Karpas-422 (cell line): ENCODE data around the gene CHDH. TPM values are rescaled to one million over a fixed set of nuclear protein-coding genes. Genes with fewer than 3 reads are reported as not detected.

Experiments
- DNase-seq: peaks from one replicate; pipeline ENCODE4 v3.0.0-alpha.2; 2015
- H2AFZ ChIP-seq: fragments of 200-600 bp; sonication (generic); 2 replicates; pipeline ENCODE4 v1.6.1; 2014; ENCODE audit warnings: antibody characterized with exemption, low read length, mixed read lengths
- H3K27ac ChIP-seq: fragments of 200-600 bp; sonication (generic); 2 replicates; pipeline ENCODE4 v1.5.1; 2014; ENCODE audit warnings: mild to moderate bottlenecking, low read length, moderate library complexity
- H3K27me3 ChIP-seq: fragments of 200-600 bp; sonication (generic); 2 replicates; pipeline ENCODE4 v1.6.1; 2014; ENCODE audit warnings: low read length, mixed read lengths
- H3K36me3 ChIP-seq: fragments of 200-600 bp; sonication (generic); 2 replicates; pipeline ENCODE4 v1.6.1; 2014; ENCODE audit warnings: low read length, mixed read lengths; ENCODE audit not compliant: insufficient read depth
- H3K4me1 ChIP-seq: fragments of 200-600 bp; sonication (generic); 2 replicates; pipeline ENCODE4 v1.6.1; 2014; ENCODE audit warnings: mild to moderate bottlenecking, low read length, mixed read lengths
- H3K4me2 ChIP-seq: fragments of 200-600 bp; sonication (generic); 2 replicates; pipeline ENCODE4 v1.6.1; 2014; ENCODE audit warnings: low read length, low read depth, mild to moderate bottlenecking; ENCODE audit not compliant: poor library complexity, severe bottlenecking
- H3K4me3 ChIP-seq: fragments of 200-600 bp; sonication (generic); 2 replicates; pipeline ENCODE4 v1.5.1; 2014; ENCODE audit warnings: mild to moderate bottlenecking, antibody characterized with exemption, low read length, mixed read lengths
- H3K79me2 ChIP-seq: fragments of 200-600 bp; sonication (generic); 2 replicates; pipeline ENCODE4 v1.6.1; 2014; ENCODE audit warnings: mild to moderate bottlenecking, low read length, mixed read lengths
- H3K9ac ChIP-seq: fragments of 200-600 bp; sonication (generic); 2 replicates; pipeline ENCODE4 v1.6.0; 2014; ENCODE audit warnings: low read length
- H3K9me2 ChIP-seq: fragments of 200-600 bp; sonication (generic), shearing (Covaris generic); replicated peaks from 2 replicates; pipeline ENCODE4 v1.6.0; 2014; ENCODE audit warnings: mild to moderate bottlenecking, low read length, moderate library complexity; ENCODE audit not compliant: insufficient read depth
- H3K9me3 ChIP-seq: fragments of 300-700, 200-600 bp; sonication (generic); 2 replicates; pipeline ENCODE4 v1.6.1; 2014; ENCODE audit warnings: low read length, mixed read lengths
- H4K20me1 ChIP-seq: fragments of 200-600 bp; sonication (generic); 2 replicates; pipeline ENCODE4 v1.6.1; 2014; ENCODE audit warnings: mild to moderate bottlenecking, antibody characterized with exemption, low read length, low read depth; ENCODE audit not compliant: insufficient read depth
- total RNA-seq: library from RNA; depleted of rRNA; stranded (reverse); fragments of >200 nt; shearing (Covaris generic); gene quantifications from 2 replicates; pipeline ENCODE4 v1.2.3, GENCODE V29; 2014; ENCODE audit warnings: low replicate concordance

CHDH gene
- total RNA-seq, 1 experiment from 2014 or later = not detected

DNA sequence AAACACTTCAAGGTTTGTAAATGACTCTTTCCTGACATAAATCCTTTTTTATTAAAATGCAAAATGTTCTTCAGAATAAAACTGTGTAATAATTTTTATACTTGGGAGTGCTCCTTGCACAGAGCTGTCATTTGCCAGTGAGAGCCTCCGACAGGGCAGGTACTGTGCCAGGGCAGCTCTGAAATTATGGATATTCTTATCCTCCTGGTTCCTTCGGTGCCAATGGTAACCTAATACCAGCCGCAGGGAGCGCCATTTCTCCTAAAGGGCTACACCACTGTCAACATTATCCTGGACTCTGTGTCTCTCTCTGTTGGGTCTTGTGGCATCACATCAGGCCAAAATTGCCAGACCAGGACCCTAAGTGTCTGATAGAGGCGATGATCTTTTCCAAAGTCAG lies 33.0 kb downstream of the CHDH start:
- no peaks in the 10 kb centered on the region for H3K27me3 ChIP-seq
- H3K9me3 ChIP-seq = no peaks in the 10 kb centered on the region
- no peak overlapping the region for H3K4me3 ChIP-seq
- no peaks in the 10 kb centered on the region for H3K4me1 ChIP-seq
- no peak overlapping the region for H3K27ac ChIP-seq
- no peak overlapping the region for H3K9ac ChIP-seq
- H3K36me3 ChIP-seq = no peaks in the 10 kb centered on the region
- no peaks in the 10 kb centered on the region for H3K9me2 ChIP-seq
- H3K79me2 ChIP-seq = no peaks in the 10 kb centered on the region
- DNase-seq = no peak
- no peak overlapping the region for H2AFZ ChIP-seq
- no peaks in the 10 kb centered on the region for H4K20me1 ChIP-seq
- H3K4me2 ChIP-seq = no peak overlapping the region

GRCh38 chr3:53812434-53812833 lies 33.8 kb downstream of the CHDH start:
- no peaks in the 10 kb centered on the region for H4K20me1 ChIP-seq
- H3K4me1 ChIP-seq = no peaks in the 10 kb centered on the region
- H3K4me3 ChIP-seq = no peak overlapping the region
- no peak overlapping the region for H3K27ac ChIP-seq
- H3K27me3 ChIP-seq = no peaks in the 10 kb centered on the region
- no peaks in the 10 kb centered on the region for H3K9me2 ChIP-seq
- no peak for DNase-seq
- no peak overlapping the region for H3K4me2 ChIP-seq
- H3K9ac ChIP-seq = no peak overlapping the region
- H3K79me2 ChIP-seq = no peaks in the 10 kb centered on the region
- no peak overlapping the region for H2AFZ ChIP-seq
- H3K36me3 ChIP-seq = no peaks in the 10 kb centered on the region
- no peaks in the 10 kb centered on the region for H3K9me3 ChIP-seq

DNA sequence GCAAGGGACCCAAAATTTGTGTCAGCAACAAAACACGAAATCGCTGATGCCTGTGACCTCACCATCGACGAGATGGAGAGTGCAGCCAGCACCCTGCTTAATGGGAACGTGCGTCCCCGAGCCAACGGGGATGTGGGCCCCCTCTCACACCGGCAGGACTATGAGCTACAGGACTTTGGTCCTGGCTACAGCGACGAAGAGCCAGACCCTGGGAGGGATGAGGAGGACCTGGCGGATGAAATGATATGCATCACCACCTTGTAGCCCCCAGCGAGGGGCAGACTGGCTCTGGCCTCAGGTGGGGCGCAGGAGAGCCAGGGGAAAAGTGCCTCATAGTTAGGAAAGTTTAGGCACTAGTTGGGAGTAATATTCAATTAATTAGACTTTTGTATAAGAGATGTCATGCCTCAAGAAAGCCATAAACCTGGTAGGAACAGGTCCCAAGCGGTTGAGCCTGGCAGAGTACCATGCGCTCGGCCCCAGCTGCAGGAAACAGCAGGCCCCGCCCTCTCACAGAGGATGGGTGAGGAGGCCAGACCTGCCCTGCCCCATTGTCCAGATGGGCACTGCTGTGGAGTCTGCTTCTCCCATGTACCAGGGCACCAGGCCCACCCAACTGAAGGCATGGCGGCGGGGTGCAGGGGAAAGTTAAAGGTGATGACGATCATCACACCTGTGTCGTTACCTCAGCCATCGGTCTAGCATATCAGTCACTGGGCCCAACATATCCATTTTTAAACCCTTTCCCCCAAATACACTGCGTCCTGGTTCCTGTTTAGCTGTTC lies 34.9 kb downstream of the CHDH start:
- Histone ChIP-seq H3K36me3 (no peaks in the 10 kb centered on the region), H3K4me1 (no peaks in the 10 kb centered on the region), H3K4me3 (no peak overlapping the region), H3K9ac (no peak overlapping the region), H4K20me1 (no peaks in the 10 kb centered on the region), H3K9me2 (no peaks in the 10 kb centered on the region), H3K4me2 (no peak overlapping the region), H3K27ac (no peak overlapping the region), H2AFZ (no peak overlapping the region), H3K27me3 (no peaks in the 10 kb centered on the region), H3K79me2 (no peaks in the 10 kb centered on the region), H3K9me3 (no peaks in the 10 kb centered on the region)
- DNase-seq = no peak

DNA sequence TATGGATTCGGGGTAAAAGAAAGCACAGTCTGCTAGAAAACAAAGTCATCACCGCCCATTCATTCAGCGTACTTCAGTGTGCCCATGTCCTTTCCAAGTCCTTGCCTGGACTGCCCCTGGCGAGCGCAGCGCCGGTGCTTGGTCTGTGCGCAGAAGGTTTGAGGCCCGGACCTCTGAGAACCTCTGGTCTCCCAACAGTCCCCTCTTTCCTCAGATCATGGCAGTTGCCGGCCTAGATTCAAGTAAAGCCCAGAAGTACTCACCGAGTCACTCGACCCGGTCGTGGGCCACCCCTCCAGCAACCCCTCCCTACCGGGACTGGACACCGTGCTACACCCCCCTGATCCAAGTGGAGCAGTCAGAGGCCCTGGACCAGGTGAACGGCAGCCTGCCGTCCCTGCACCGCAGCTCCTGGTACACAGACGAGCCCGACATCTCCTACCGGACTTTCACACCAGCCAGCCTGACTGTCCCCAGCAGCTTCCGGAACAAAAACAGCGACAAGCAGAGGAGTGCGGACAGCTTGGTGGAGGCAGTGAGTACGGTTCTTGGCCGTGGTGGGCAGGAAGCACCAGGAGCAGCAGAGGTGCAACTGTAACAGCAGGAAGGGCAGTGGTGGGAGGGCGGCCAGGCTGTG lies 36.3 kb downstream of the CHDH start:
- Histone ChIP-seq H3K4me2 (no peak overlapping the region), H3K4me3 (no peak overlapping the region), H3K79me2 (no peaks in the 10 kb centered on the region), H4K20me1 (no peaks in the 10 kb centered on the region), H3K4me1 (peaks cover 5% of the 10 kb centered on the region; the same call in 1 of the 2 replicates), H3K9ac (no peak overlapping the region), H3K27me3 (no peaks in the 10 kb centered on the region), H3K9me2 (no peaks in the 10 kb centered on the region), H3K36me3 (no peaks in the 10 kb centered on the region), H3K9me3 (no peaks in the 10 kb centered on the region), H2AFZ (no peak overlapping the region), H3K27ac (no peak overlapping the region)
- DNase-seq = no peak

GRCh38 chr3:53809267-53809666 lies 37.0 kb downstream of the CHDH start:
- Histone ChIP-seq H3K27me3 (no peaks in the 10 kb centered on the region), H3K36me3 (no peaks in the 10 kb centered on the region), H2AFZ (no peak overlapping the region), H3K27ac (no peak overlapping the region), H3K4me3 (no peak overlapping the region), H3K4me2 (no peak overlapping the region), H3K9me2 (no peaks in the 10 kb centered on the region), H3K79me2 (no peaks in the 10 kb centered on the region), H3K4me1 (peaks cover 5% of the 10 kb centered on the region; the same call in 1 of the 2 replicates), H3K9ac (no peak overlapping the region), H4K20me1 (no peaks in the 10 kb centered on the region), H3K9me3 (no peaks in the 10 kb centered on the region)
- DNase-seq = no peak

DNA sequence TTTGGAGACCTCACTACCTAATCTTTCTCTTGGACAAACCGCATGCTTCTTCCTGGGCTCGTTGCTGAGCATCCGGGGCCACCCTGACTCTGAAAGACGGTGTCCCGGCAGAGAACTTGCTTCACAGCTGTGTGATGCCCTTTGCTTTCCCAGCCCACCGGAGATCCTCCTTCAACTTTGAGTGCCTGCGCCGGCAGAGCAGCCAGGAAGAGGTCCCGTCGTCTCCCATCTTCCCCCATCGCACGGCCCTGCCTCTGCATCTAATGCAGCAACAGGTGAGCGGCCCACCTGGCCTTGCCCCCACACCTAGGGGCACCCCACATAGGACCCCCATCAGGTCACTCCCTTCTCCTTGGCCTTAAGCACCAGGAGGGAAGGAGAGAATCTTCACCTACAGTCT lies 37.7 kb downstream of the CHDH start:
- Histone ChIP-seq H3K4me1 (peaks cover 5% of the 10 kb centered on the region; the same call in 1 of the 2 replicates), H3K79me2 (no peaks in the 10 kb centered on the region), H3K9ac (no peak overlapping the region), H2AFZ (no peak overlapping the region), H3K9me2 (no peaks in the 10 kb centered on the region), H3K27ac (no peak overlapping the region), H3K9me3 (no peaks in the 10 kb centered on the region), H3K4me3 (no peak overlapping the region), H3K4me2 (no peak overlapping the region), H4K20me1 (no peaks in the 10 kb centered on the region), H3K27me3 (no peaks in the 10 kb centered on the region), H3K36me3 (no peaks in the 10 kb centered on the region)
- DNase-seq = no peak

- no peaks in the 10 kb centered on the region for H3K27me3 ChIP-seq
- no peaks in the 10 kb centered on the region for H3K36me3 ChIP-seq
- H3K4me3 ChIP-seq = no peak overlapping the region
- H2AFZ ChIP-seq = no peak overlapping the region
- no peaks in the 10 kb centered on the region for H4K20me1 ChIP-seq
- H3K4me2 ChIP-seq = no peak overlapping the region
- H3K79me2 ChIP-seq = no peaks in the 10 kb centered on the region
- no peaks in the 10 kb centered on the region for H3K9me3 ChIP-seq
- peaks cover 5% of the 10 kb centered on the region; the same call in 1 of the 2 replicates for H3K4me1 ChIP-seq
- DNase-seq = no peak
- no peaks in the 10 kb centered on the region for H3K9me2 ChIP-seq
- no peak overlapping the region for H3K9ac ChIP-seq
- H3K27ac ChIP-seq = no peak overlapping the region
Observed at GRCh38 chr3:53807117-53807810, 39.0 kb downstream of the CHDH start.
